Brain pericyte (primary cell): ENCODE results near the gene SRPK2.

ENCODE experiments used
- DNase-seq: peaks from one replicate; pipeline ENCODE4 v3.0.0-alpha.2; 2012; ENCODE audit warnings: low read depth, low spot score

Gene SRPK2

GRCh38 chr7:105101864-105102263 is 286.9 kb downstream of the SRPK2 start:
- no peak for DNase-seq

- no peak for DNase-seq
Observed at GRCh38 chr7:105098863-105099515, 289.7 kb downstream of the SRPK2 start.

GRCh38 chr7:105097619-105098018 is 291.1 kb downstream of the SRPK2 start:
- DNase-seq = peak; percentile 27

GRCh38 chr7:105096306-105096705 is 292.4 kb downstream of the SRPK2 start:
- DNase-seq = no peak

- DNase-seq = no peak
Observed at GRCh38 chr7:105094966-105095365, 293.8 kb downstream of the SRPK2 start.

GRCh38 chr7:105088456-105088855 is 300.3 kb downstream of the SRPK2 start:
- DNase-seq = no peak

- DNase-seq = no peak
Observed at GRCh38 chr7:105087981-105088380, 300.7 kb downstream of the SRPK2 start.

GRCh38 chr7:105086850-105087249 is 301.9 kb downstream of the SRPK2 start:
- no peak for DNase-seq

GRCh38 chr7:105084581-105084980 is 304.1 kb downstream of the SRPK2 start:
- no peak for DNase-seq

- no peak for DNase-seq
Observed at GRCh38 chr7:105079348-105079747, 309.4 kb downstream of the SRPK2 start.

GRCh38 chr7:105073143-105073542 is 315.6 kb downstream of the SRPK2 start:
- no peak for DNase-seq

- no peak for DNase-seq
Observed at GRCh38 chr7:105068886-105069285, 319.8 kb downstream of the SRPK2 start.

GRCh38 chr7:105067691-105068090 is 321.0 kb downstream of the SRPK2 start:
- no peak for DNase-seq
